Progenitor cell of endocrine pancreas (in vitro differentiated cells): Measurements from ENCODE around the gene OLFML2A. TPM values are rescaled to one million over a fixed set of nuclear protein-coding genes. Genes with fewer than 3 reads are reported as not detected.

ENCODE experiments used
- DNase-seq: peaks from one replicate; pipeline ENCODE4 v3.0.0; 2021; ENCODE audit warnings: low spot score; ENCODE audit not compliant: unreplicated experiment
- H3K27ac Mint-ChIP-seq: 2 replicates; pipeline ENCODE4 v1.8.0; 2021; ENCODE audit warnings: mild to moderate bottlenecking, moderate library complexity, mixed read lengths
- H3K27me3 Mint-ChIP-seq: 2 replicates; pipeline ENCODE4 v1.8.0; 2021; ENCODE audit warnings: mixed read lengths
- H3K36me3 Mint-ChIP-seq: 2 replicates; pipeline ENCODE4 v1.8.0; 2022; ENCODE audit warnings: mixed read lengths; ENCODE audit not compliant: insufficient read depth
- H3K4me1 Mint-ChIP-seq: 2 replicates; pipeline ENCODE4 v1.8.0; 2021; ENCODE audit warnings: low read depth, mixed read lengths
- H3K4me3 Mint-ChIP-seq: 2 replicates; pipeline ENCODE4 v1.8.0; 2021; ENCODE audit warnings: low read depth, mild to moderate bottlenecking, moderate library complexity, mixed read lengths
- H3K9me3 Mint-ChIP-seq: 2 replicates; pipeline ENCODE4 v1.8.0; 2021; ENCODE audit warnings: low read depth, mixed read lengths
- total RNA-seq: library from RNA; stranded (reverse); gene quantifications from 2 replicates; pipeline ENCODE4 v1.2.1, GENCODE V29; 2021
- TF ChIP-seq, protein P1 (sequence below): fragments of 200-600 bp; sonication (generic); IDR thresholded peaks from one replicate; pipeline ENCODE4 v1.5.0; 2021; ENCODE audit warnings: antibody characterized with exemption, mild to moderate bottlenecking; ENCODE audit not compliant: unreplicated experiment

The OLFML2A gene
- total RNA-seq, 1 donor from 2014 or later = 2.5 TPM

DNA sequence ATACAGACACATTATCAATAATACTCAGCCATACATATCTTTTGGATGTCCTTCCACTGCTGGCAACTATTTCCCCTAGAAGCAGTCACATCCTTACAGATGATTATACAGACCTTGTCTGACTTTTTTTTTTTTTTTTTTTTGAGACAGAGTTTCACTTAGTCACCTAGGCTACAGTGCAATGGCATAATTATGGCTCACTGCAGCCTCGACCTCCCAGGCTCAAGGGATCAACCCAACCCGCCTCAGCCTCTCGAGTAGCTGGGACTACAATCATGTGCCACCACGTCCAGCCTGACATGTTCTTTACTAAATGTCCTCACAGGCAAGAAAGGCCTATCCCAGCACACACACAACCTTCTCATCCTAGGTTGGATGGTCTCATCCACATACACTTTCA lies 29.9 kb upstream of the OLFML2A start:
- no peak for DNase-seq
- TF ChIP-seq, protein P1, sequence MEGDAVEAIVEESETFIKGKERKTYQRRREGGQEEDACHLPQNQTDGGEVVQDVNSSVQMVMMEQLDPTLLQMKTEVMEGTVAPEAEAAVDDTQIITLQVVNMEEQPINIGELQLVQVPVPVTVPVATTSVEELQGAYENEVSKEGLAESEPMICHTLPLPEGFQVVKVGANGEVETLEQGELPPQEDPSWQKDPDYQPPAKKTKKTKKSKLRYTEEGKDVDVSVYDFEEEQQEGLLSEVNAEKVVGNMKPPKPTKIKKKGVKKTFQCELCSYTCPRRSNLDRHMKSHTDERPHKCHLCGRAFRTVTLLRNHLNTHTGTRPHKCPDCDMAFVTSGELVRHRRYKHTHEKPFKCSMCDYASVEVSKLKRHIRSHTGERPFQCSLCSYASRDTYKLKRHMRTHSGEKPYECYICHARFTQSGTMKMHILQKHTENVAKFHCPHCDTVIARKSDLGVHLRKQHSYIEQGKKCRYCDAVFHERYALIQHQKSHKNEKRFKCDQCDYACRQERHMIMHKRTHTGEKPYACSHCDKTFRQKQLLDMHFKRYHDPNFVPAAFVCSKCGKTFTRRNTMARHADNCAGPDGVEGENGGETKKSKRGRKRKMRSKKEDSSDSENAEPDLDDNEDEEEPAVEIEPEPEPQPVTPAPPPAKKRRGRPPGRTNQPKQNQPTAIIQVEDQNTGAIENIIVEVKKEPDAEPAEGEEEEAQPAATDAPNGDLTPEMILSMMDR = no peak
- peaks cover 20% of the 10 kb centered on the region for H3K4me1 Mint-ChIP-seq
- H3K27ac Mint-ChIP-seq = no peak overlapping the region
- no peaks in the 10 kb centered on the region for H3K27me3 Mint-ChIP-seq
- H3K4me3 Mint-ChIP-seq = no peak overlapping the region
- no peaks in the 10 kb centered on the region for H3K9me3 Mint-ChIP-seq
- H3K36me3 Mint-ChIP-seq = peaks cover 3% of the 10 kb centered on the region

DNA sequence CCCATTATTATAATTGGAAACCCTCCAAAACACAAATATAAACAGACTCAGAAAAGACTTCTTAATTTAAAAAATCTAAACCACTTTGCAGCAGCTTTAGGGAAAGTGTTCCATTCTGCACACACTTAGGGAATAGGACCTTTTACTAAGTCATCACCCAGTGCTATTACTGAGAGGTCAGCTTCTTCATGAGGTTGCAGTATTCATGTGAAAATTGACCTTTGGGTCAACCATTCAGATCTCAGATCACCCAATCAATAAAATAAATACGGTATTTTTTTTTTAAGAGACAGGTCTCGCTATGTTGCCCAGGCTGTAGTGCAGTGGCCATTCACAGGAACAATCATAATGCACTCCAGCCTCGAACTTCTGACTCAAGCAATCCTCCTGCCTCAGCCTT lies 27.6 kb upstream of the OLFML2A start:
- H3K27me3 Mint-ChIP-seq = no peaks in the 10 kb centered on the region
- H3K4me1 Mint-ChIP-seq = peaks cover 24% of the 10 kb centered on the region
- TF ChIP-seq, protein P1 = no peak
- no peaks in the 10 kb centered on the region for H3K9me3 Mint-ChIP-seq
- H3K36me3 Mint-ChIP-seq = peaks cover 3% of the 10 kb centered on the region
- H3K4me3 Mint-ChIP-seq = no peak overlapping the region
- H3K27ac Mint-ChIP-seq = no peak overlapping the region
- DNase-seq = no peak

DNA sequence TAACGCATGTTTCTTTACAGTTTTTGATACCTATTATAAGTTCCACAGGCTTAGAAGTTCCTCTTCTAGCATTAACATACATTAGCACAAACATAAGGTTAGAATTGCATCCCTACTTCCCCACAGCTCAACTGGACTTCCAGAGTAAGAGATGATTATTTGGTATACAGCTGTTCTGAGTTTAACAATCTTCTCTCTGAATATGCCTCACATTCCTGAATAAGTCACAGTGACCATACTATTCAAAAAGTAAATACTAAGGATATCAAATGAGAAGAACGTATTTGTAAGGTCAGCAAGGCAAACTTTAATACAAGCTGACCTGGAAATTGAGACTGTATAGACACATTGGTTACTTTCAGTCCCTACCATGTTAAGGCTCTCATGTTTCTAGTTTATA lies 27.2 kb upstream of the OLFML2A start:
- TF ChIP-seq, protein P1 = no peak
- no peak for DNase-seq
- Mint-ChIP-seq H3K9me3 (no peaks in the 10 kb centered on the region), H3K36me3 (peaks cover 3% of the 10 kb centered on the region), H3K4me1 (peaks cover 29% of the 10 kb centered on the region), H3K27me3 (no peaks in the 10 kb centered on the region), H3K27ac (no peak overlapping the region), H3K4me3 (no peak overlapping the region)

DNA sequence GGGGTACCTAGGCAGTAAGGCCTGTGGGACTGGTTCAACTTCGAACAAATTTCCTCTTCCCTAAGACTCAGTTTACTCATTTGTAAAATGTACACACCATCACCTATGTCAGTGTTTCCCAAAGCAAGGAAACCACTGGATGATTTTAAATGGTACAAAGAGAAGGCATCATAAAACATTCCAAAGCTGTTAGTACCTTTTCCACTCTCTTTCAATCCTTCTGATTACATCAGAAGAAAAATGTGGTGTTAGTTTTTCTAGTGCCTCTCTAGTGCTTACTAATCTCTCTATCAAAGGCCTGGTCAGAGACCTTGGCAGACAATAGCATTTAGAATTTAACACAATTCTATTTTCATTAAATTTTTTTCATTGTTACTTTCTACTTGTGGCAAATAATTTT lies 24.0 kb upstream of the OLFML2A start:
- TF ChIP-seq, protein P1 = no peak
- peaks cover 3% of the 10 kb centered on the region for H3K36me3 Mint-ChIP-seq
- H3K4me3 Mint-ChIP-seq = no peak overlapping the region
- no peak for DNase-seq
- peak overlapping the region; percentile 47 for H3K27ac Mint-ChIP-seq
- H3K4me1 Mint-ChIP-seq = peaks cover 46% of the 10 kb centered on the region
- H3K9me3 Mint-ChIP-seq = no peaks in the 10 kb centered on the region
- no peaks in the 10 kb centered on the region for H3K27me3 Mint-ChIP-seq

DNA sequence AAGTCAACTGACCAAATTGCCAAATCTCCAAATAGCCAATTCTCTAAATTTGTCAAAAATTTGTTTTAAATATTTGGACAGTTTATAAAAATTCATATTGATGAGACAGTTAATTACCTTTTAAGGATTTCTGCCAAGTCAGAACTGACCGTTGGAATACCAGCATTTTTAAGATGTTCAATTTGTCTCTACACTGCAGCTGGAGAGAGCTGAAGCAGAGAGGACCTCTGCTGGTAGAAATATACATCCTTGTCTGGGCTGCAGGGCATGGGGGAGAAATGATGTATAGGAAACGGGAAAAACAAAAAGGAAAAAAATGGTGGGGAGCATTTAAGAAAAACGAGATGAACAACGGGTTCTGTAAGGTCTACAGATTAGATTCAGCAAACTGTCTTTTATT lies 22.6 kb upstream of the OLFML2A start:
- Mint-ChIP-seq H3K4me3 (no peak overlapping the region), H3K9me3 (no peaks in the 10 kb centered on the region), H3K27ac (no peak overlapping the region), H3K36me3 (peaks cover 3% of the 10 kb centered on the region), H3K4me1 (peaks cover 59% of the 10 kb centered on the region), H3K27me3 (no peaks in the 10 kb centered on the region)
- TF ChIP-seq, protein P1 = peak; percentile 47
- DNase-seq = no peak

DNA sequence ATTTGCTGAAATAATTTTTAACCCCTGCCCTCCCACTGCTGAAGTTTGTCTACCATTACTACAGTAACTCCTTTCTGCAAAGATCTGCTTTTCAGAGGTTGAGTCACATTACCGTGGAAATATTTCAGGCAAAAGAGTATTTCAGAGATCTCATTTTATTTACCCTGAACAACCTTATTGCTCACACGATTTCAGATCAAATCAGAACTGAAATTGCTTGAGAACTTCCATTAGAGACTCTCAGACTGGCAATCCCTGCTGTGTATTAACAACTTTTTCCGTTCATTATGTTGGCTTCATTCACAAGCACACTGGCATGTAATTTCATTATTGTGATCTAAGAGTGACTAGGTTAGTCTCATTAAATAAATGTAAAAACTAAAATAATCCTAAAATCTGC lies 21.9 kb upstream of the OLFML2A start:
- TF ChIP-seq, protein P1 = no peak
- H3K4me3 Mint-ChIP-seq = no peak overlapping the region
- peaks cover 60% of the 10 kb centered on the region for H3K4me1 Mint-ChIP-seq
- no peaks in the 10 kb centered on the region for H3K36me3 Mint-ChIP-seq
- H3K27me3 Mint-ChIP-seq = no peaks in the 10 kb centered on the region
- no peaks in the 10 kb centered on the region for H3K9me3 Mint-ChIP-seq
- no peak for DNase-seq
- no peak overlapping the region for H3K27ac Mint-ChIP-seq
